Left lung (tissue), 10 donors: ENCODE measurements around the gene ZC3H12A. TPM values are rescaled to one million over a fixed set of nuclear protein-coding genes. Genes with fewer than 3 reads are reported as not detected.

Experiments used
- ATAC-seq: fragments of 200-7000 bp; cut with Tn5 transposase; one replicate; pipeline ENCODE4 v1.9.1; 2020; ENCODE audit warnings: moderate library complexity
- DNase-seq, 4 donors: peaks; one replicate each; pipeline ENCODE4 v3.0.0-alpha.2; 2013 to 2020
- H3K27ac ChIP-seq, 2 donors: fragments of 200-600 bp; sonication (generic) in 1 of 2; one replicate each; pipeline versions ENCODE4 v1.5.0 to v1.8.0; 2020 to 2021
- H3K27me3 ChIP-seq, 2 donors: fragments of 200-600 bp; sonication (generic) in 1 of 2; one replicate each; pipeline versions ENCODE4 v1.5.0 to v1.8.0; 2020 to 2021
- H3K36me3 ChIP-seq, 2 donors: fragments of 200-600 bp; sonication (generic) in 1 of 2; one replicate each; pipeline versions ENCODE4 v1.5.0 to v1.8.0; 2020 to 2021
- H3K4me1 ChIP-seq, 2 donors: fragments of 200-600 bp; one replicate each; pipeline ENCODE4 v1.8.0; 2021
- H3K4me3 ChIP-seq, 2 donors: fragments of 200-600 bp; sonication (generic) in 1 of 2; one replicate each; pipeline versions ENCODE4 v1.5.0 to v1.8.0; 2020 to 2021; ENCODE audit warnings: mild to moderate bottlenecking in 1 of 2
- H3K9me3 ChIP-seq, 2 donors: fragments of 200-600 bp; sonication (generic) in 1 of 2; one replicate each; pipeline versions ENCODE4 v1.5.0 to v1.8.0; 2020 to 2021
- intact Hi-C, 2 donors: fragments of 100-400 bp; cut with DNase I; formaldehyde crosslinking; loops; one replicate each; pipeline versions ENCODE4 v1.11.2 to v1.14.2; 2022
- polyA plus RNA-seq, 6 donors: library from polyadenylated mRNA; unstranded; fragments of 120-200 nt; gene quantifications; one replicate each; pipeline ENCODE4 v1.2.1, GENCODE V29; 2013; ENCODE audit not compliant: insufficient read length in 6 of 6
- total RNA-seq, 2 donors: library from RNA; stranded (reverse); fragmentation: NEBNext Ultra II Directional; extraction: Animal tissue kit (Norgen Biotek cat#: 25700); gene quantifications; one replicate each; pipeline ENCODE4 v1.2.1, GENCODE V29; 2021
- TF ChIP-seq, protein P1 (sequence below), 2 donors: fragments of 200-600 bp; sonication (generic) in 1 of 2; IDR thresholded peaks; one replicate each; pipeline versions ENCODE4 v1.5.0 to v1.8.0; 2021; ENCODE audit warnings: antibody characterized with exemption in 2 of 2
- donor health status: DM: no; HTN: yes; CAD: no.
- donor health status: DM: no; HTN: no; CAD: no.

Gene ZC3H12A
- total and polyA plus RNA-seq, 8 donors: 1.1 to 28.0 (median 2.3) TPM

DNA sequence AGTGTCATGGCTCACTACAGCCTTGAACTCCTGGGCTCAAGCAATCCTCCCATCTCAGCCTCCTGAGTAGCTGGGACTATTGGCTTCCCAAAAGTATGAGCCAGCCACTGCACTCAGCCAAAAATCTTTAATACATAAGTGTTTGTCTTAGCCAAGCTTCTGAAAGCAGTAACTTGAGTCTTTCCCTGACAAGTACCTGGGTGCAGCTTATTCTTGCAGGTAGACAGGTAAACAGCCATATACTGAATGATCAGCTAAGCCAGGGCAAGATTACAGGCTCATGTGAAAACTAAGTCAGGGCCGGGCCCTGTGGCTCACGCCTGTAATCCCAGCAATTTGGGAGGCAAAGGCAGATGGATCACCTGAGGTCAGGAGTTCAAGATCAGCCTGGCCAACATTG is 32.4 kb downstream of the ZC3H12A start:
- no peak overlapping the region for H3K4me3 ChIP-seq
- H3K27ac ChIP-seq: no peak overlapping the region
- no peaks in the 10 kb centered on the region for H3K9me3 ChIP-seq
- intact Hi-C loops: no loop called here
- H3K4me1 ChIP-seq: peaks cover 0 to 2% of the 10 kb centered on the region in 2 donors
- DNase-seq (no peak), ATAC-seq (peak; percentile 79)
- H3K36me3 ChIP-seq: peaks cover 0 to 66% of the 10 kb centered on the region in 2 donors
- TF ChIP-seq, protein P1, sequence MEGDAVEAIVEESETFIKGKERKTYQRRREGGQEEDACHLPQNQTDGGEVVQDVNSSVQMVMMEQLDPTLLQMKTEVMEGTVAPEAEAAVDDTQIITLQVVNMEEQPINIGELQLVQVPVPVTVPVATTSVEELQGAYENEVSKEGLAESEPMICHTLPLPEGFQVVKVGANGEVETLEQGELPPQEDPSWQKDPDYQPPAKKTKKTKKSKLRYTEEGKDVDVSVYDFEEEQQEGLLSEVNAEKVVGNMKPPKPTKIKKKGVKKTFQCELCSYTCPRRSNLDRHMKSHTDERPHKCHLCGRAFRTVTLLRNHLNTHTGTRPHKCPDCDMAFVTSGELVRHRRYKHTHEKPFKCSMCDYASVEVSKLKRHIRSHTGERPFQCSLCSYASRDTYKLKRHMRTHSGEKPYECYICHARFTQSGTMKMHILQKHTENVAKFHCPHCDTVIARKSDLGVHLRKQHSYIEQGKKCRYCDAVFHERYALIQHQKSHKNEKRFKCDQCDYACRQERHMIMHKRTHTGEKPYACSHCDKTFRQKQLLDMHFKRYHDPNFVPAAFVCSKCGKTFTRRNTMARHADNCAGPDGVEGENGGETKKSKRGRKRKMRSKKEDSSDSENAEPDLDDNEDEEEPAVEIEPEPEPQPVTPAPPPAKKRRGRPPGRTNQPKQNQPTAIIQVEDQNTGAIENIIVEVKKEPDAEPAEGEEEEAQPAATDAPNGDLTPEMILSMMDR (IDR thresholded peaks at IDR 0.05): no peak
- no peaks in the 10 kb centered on the region for H3K27me3 ChIP-seq

DNA sequence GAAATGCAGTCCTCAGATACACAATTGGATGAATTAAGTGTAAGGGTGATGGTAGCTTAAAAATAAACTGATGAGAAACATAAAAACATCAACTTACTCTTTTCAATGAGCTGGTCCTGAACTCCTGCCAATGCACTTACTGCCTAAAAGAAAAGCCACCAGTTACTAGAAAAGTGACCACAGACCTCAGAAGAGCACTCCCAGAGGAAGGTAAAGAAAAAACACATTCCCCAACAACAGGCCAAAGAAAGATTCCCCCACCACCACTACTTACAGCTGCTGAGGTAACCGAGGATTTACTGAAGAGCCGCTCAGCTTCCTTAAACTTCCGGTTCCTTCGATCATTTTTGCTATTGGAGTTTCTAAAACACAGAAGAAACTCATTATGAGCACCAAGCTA is 34.8 kb downstream of the ZC3H12A start:
- no peaks in the 10 kb centered on the region for H3K9me3 ChIP-seq
- intact Hi-C loops: no loop called here
- DNase-seq (no peak), ATAC-seq (no peak)
- peaks cover 0 to 66% of the 10 kb centered on the region in 2 donors for H3K36me3 ChIP-seq
- H3K27ac ChIP-seq: no peak overlapping the region
- no peaks in the 10 kb centered on the region for H3K27me3 ChIP-seq
- H3K4me3 ChIP-seq: no peak overlapping the region
- TF ChIP-seq, protein P1 (IDR thresholded peaks at IDR 0.05): no peak
- peaks cover 8 to 25% of the 10 kb centered on the region in 2 donors for H3K4me1 ChIP-seq

DNA sequence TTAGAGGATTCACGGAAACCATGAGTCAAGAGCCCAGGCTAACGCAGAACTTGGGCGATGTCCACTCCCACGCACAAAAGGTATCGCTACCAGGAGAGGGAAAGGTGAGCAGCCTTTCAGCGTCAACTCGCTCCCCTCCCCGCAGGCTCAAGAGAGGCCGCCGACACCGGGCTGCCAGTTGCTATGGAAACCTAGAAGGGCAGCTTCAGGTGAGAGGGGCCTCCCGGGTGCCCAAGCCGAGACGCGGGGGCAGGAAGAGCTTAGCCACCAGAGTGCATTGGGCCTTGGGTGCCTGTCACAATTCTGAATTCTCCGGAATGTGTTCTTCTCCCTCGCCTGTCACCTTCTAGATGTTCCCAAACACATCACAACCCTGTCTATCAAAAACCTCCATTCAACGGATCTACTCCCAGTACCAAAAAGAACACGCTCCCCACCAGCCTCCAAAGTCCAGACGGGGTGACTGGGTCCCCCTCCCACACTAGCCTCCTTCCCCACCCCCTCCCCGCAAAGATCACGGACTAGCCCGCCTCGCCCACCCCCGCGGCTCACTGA is 39.5 kb downstream of the ZC3H12A start:
- Histone ChIP-seq H3K9me3 (no peaks in the 10 kb centered on the region), H3K4me1 (peaks cover 8 to 32% of the 10 kb centered on the region in 2 donors), H3K36me3 (peaks cover 0 to 27% of the 10 kb centered on the region in 2 donors), H3K27me3 (no peaks in the 10 kb centered on the region), H3K27ac (peak overlapping the region; percentile 94 to 98), H3K4me3 (peak overlapping the region; percentile 87 to 93)
- DNase-seq (peak in 3 of 4 donors; percentile 43 to 80 (median 59)), ATAC-seq (peak; percentile 33)
- TF ChIP-seq, protein P1 (IDR thresholded peaks at IDR 0.05): no peak
- intact Hi-C loops: no loop called here

DNA sequence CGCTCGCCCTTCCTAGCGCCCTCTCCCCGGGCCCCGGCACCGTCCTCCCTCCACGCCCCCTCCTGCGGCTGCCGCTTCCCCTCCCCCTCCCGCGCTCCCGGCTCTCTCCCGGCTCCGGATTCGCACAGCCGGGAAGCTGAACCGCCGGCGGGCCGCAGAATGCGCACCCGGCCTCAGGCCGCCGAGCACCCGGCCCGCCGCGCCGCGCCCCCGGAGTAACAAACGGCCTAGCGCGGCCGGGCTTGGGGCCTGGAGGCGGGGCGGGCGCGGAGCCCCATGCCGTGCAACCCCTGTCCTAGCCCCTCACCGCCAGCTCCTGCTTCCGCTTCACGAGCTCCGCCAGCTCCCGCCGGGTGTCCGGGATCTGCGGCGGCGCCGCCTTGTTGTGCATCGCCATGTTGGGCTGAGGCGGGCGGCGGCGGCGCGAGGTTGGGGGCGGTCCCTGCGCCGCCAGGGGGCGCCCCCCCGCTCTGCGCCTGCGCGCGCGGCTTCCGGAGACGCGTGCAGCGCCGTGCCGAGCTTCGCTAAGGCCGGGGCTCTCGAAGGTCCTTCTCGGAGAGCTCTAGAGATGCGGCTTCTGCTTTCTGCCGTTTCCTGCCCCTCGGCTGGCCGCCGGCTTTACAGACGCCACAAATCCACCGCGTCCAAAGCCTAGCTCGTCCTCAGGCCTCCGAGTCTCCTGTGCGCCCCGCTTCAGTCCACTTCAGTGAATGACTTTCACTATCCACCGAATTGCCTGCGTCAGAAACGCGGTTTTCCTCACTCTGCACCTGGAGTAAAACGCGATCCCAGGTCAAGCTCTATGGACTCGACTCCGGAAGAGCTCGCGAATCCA is 40.2 kb downstream of the ZC3H12A start, which contains the start of gene MEAF6:
Gene MEAF6 (minus strand): TSS at position 417 of the 835 bp plus-strand sequence. CDS start 20 bp downstream, at position 397.
- TF ChIP-seq, protein P1 (IDR thresholded peaks at IDR 0.05): peak; percentile 62 to 77
- intact Hi-C loops: no loop called here
- DNase-seq (peak; percentile 86 to 96 (median 90)), ATAC-seq (peak; percentile 99)
- peaks cover 8 to 32% of the 10 kb centered on the region in 2 donors for H3K4me1 ChIP-seq
- H3K27ac ChIP-seq: peak within 1 kb of the TSS; percentile 94 to 98
- H3K27me3 ChIP-seq: no peaks in the 10 kb centered on the region
- no peaks in the 10 kb centered on the region for H3K9me3 ChIP-seq
- peaks cover 0 to 22% of the 10 kb centered on the region in 2 donors for H3K36me3 ChIP-seq
- H3K4me3 ChIP-seq: peak within 1 kb of the TSS; percentile 87 to 93
